Cardiac muscle cell (in vitro differentiated cells and primary cell): ENCODE measurements around the gene LRP3. TPM values are rescaled to one million over a fixed set of nuclear protein-coding genes. Genes with fewer than 3 reads are reported as not detected.
"Not testable (repeated sequence)": the region's sequence is repeated elsewhere in the genome, so short reads cannot be mapped to it uniquely, and the experiment has no call there.

ENCODE experiments used
- DNase-seq, 2 donors: peaks; one replicate each; pipeline versions ENCODE4 v3.0.0 to v3.0.0-alpha.2; 2010 to 2017; ENCODE audit warnings: low read depth in 1 of 2, low spot score in 1 of 2
- H3K27ac ChIP-seq: fragments of 200-600 bp; sonication (generic); 2 replicates; pipeline ENCODE4 v1.5.1; 2016
- H3K27me3 ChIP-seq: fragments of 200-600 bp; sonication (generic); 2 replicates; pipeline ENCODE4 v1.6.0; 2016; ENCODE audit warnings: control low read depth
- H3K36me3 ChIP-seq: fragments of 200-600 bp; sonication (generic); 2 replicates; pipeline ENCODE4 v1.5.1; 2016; ENCODE audit warnings: control low read depth
- H3K4me1 ChIP-seq: fragments of 200-600 bp; sonication (generic); 2 replicates; pipeline ENCODE4 v1.8.1; 2017; ENCODE audit warnings: low read depth, mild to moderate bottlenecking, mixed run types
- H3K4me3 ChIP-seq: fragments of 200-600 bp; sonication (generic); 2 replicates; pipeline ENCODE4 v1.5.1; 2016; ENCODE audit warnings: mild to moderate bottlenecking
- H3K9me3 ChIP-seq: fragments of 200-600 bp; sonication (generic); 2 replicates; pipeline ENCODE4 v1.5.1; 2017; ENCODE audit warnings: low read depth, mild to moderate bottlenecking, control low read depth
- CTCF ChIP-seq: IDR thresholded peaks from 2 replicates; pipeline ENCODE4 v1.5.1; 2012; ENCODE audit warnings: low read depth, mild to moderate bottlenecking, low read length
- polyA plus RNA-seq: library from polyadenylated mRNA; unstranded; fragments of >200 nt; fragmentation: Nextera tagmentation; extraction: Ambion mirVana; gene quantifications from 2 replicates; pipeline ENCODE4 v1.2.1, GENCODE V29; 2016
- total RNA-seq: library from RNA; depleted of rRNA; stranded (reverse); fragments of >200 nt; gene quantifications from 2 replicates; pipeline ENCODE4 v1.2.3, GENCODE V29; 2016

The LRP3 gene
- total RNA-seq = 38.4 and 51.5 TPM in 2 replicates
- 31.8 and 39.4 TPM in 2 replicates for polyA plus RNA-seq

DNA sequence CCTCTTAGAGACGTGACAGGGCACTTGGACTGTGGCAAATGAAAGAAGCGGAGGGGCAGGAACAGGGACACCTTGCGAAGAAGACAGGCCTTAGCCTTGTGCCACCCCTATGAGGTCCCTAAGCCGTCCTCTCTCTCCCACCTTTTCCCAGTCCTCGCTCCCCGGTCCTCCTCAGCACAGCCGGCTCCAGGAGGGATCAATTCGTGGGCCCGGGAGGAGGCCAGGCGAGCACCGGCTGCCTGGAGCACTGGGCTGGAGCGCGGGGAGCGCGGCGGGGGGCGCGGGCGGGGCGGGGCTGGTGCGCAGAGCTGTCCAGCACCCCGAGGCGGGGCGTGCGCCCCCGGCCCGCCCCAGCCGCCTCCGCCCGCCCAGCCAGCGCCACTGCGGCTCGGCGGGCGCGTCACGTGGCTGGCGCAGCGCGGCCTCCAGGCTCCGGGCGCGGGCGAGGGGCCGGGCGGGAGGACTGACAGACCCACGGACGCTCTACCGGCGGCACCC, at the start of gene LRP3:
Gene LRP3 (plus strand): TSS at position 466 of the 498 bp plus-strand sequence. CDS start 456 bp downstream, outside the sequence.
- Histone ChIP-seq H3K36me3 (no peaks in the 10 kb centered on the region), H3K4me1 (no peaks in the 10 kb centered on the region), H3K4me3 (peak within 1 kb of the TSS; percentile 89), H3K27me3 (no peaks in the 10 kb centered on the region), H3K27ac (no peak within 1 kb of the TSS), H3K9me3 (no peaks in the 10 kb centered on the region)
- no peak for TF ChIP-seq CTCF
- DNase-seq = peak; percentile 51 to 84

- Histone ChIP-seq H3K4me3 (no peak overlapping the region), H3K27ac (no peak overlapping the region), H3K9me3 (no peaks in the 10 kb centered on the region), H3K27me3 (no peaks in the 10 kb centered on the region), H3K36me3 (no peaks in the 10 kb centered on the region), H3K4me1 (no peaks in the 10 kb centered on the region)
- no peak for DNase-seq
- no peak for TF ChIP-seq CTCF
Observed at GRCh38 chr19:33146209-33146608, 47.9 kb upstream of the LRP3 start.

DNA sequence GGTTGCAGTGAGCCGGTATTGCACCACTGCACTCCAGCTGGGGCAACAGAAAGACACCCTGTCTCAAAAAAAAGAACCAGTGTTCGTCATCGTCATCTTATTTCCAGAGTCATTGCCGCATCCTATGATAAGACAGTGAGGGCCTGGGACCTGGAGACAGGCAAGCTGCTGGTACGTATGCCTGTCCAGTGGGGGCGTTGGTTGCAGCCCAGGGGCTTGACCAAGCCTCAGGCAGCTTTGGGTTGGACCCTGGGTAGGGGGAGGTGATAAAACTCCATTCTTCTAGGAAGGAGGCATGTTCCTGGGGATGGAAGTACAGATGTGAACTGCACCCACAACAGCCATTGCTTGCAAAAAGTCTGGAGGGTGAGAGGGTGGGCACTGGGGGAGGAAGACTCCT, 46.6 kb upstream of the LRP3 start:
- DNase-seq = no peak
- no peaks in the 10 kb centered on the region for H3K9me3 ChIP-seq
- no peak overlapping the region for H3K4me3 ChIP-seq
- H3K36me3 ChIP-seq = no peaks in the 10 kb centered on the region
- no peak overlapping the region for H3K27ac ChIP-seq
- H3K27me3 ChIP-seq = no peaks in the 10 kb centered on the region
- no peak for TF ChIP-seq CTCF
- no peaks in the 10 kb centered on the region for H3K4me1 ChIP-seq

- H3K4me1 ChIP-seq = no peaks in the 10 kb centered on the region
- TF ChIP-seq CTCF = no peak
- no peak overlapping the region for H3K27ac ChIP-seq
- no peaks in the 10 kb centered on the region for H3K9me3 ChIP-seq
- H3K27me3 ChIP-seq = no peaks in the 10 kb centered on the region
- no peak for DNase-seq
- no peak overlapping the region for H3K4me3 ChIP-seq
- no peaks in the 10 kb centered on the region for H3K36me3 ChIP-seq
Observed at GRCh38 chr19:33150852-33151518, 43.1 kb upstream of the LRP3 start.

DNA sequence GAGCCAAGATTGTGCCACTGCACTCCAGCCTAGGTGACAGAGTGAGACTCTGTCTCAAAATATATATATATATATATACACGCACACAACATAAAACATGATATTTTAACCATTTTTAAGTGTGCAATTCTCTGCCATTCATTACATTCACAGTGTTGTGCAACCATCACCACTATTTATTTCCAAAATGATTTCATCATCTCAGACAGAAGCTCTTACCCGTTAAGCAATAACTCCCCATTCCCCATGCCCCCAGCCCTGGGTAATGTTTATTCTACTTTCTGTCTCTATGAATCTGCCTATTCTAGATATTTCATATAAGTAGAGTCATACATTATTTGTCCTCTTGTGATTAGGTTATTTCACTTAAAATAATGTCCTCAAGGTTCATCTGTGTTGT, 42.0 kb upstream of the LRP3 start:
- H3K9me3 ChIP-seq = no peaks in the 10 kb centered on the region
- no peak overlapping the region for H3K4me3 ChIP-seq
- no peak overlapping the region for H3K27ac ChIP-seq
- H3K4me1 ChIP-seq = no peaks in the 10 kb centered on the region
- no peaks in the 10 kb centered on the region for H3K27me3 ChIP-seq
- peak in 1 of 2 donors; percentile 53 for DNase-seq
- TF ChIP-seq CTCF = no peak
- H3K36me3 ChIP-seq = no peaks in the 10 kb centered on the region

DNA sequence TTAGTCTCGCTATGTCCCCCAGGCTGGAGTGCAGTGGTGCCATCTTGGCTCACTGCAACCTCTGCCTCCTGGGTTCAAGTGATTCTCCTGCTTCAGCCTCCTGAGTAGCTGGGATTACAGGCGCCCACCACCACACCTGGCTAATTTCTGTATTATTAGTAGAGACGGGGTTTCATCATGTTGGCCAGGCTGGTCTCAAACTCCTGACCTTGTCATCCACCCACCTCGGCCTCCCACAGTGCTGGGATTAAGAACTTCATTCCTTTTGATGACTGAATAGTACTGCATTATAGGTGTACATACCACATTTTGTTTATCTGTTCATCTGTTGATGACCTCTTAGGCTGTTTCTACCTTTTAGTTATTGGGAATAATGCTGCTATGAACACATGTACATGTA, 41.5 kb upstream of the LRP3 start:
- not testable (repeated sequence) for H3K4me3 ChIP-seq, H3K4me1 ChIP-seq, H3K27ac ChIP-seq, H3K27me3 ChIP-seq, H3K36me3 ChIP-seq, H3K9me3 ChIP-seq, DNase-seq

GRCh38 chr19:33154313-33154712, 39.8 kb upstream of the LRP3 start:
- H3K4me3 ChIP-seq, H3K36me3 ChIP-seq, H3K4me1 ChIP-seq, H3K27ac ChIP-seq, H3K27me3 ChIP-seq, DNase-seq, H3K9me3 ChIP-seq: not testable (repeated sequence)
